SKM-1 treated with dmso at 0.1 percent for 144 hours (cell line): ENCODE data around the gene CHRND.

Source experiments
- DNase-seq: peaks from one replicate; lab custom pipeline; 2025; ENCODE audit not compliant: unreplicated experiment; lab: John Stamatoyannopoulos, UW

Gene CHRND

DNA sequence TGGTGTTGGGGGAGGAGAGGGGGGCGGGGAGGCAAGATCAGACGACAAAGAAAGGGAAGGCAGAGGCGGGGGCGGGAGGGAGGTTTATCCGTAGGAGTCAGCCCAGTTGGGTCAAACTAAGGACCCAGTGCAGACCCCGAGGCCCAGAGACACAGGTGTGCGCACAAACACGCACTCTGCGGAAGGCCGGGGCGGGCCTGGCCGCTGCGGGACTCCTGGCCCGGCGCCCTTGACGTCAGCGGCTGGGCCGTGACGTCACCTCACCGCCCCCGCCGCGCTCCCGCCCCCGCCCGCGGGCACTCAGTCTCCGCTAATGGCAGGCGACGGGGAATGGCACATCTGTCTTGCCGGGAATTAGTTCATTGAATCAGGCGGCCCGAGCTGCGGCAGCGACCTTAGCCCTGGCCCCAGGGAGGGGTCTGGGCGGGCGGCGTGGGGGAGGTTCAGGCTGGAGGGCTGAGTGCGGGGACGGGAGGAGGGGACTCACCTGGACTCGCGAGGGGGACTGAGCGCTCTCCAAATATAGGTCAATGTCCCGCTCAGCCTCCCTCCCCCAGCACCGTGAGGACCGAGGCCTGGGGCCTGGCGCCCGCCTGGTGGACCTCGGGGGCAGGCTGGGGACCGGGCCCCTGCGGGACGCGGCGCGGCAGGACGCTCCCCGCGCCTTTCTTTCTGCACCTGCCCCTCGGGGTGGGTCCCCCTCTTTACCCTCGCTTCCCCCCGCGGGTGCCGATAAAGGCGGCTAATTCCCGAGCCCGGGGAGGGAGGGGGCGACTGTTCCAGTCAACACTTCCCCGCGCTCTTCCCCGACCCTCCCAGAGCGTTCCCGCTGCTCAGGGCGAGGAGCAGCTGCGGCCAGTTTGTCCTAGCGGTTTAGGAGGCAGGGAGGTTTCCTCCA lies 22.8 kb upstream of the CHRND start:
- no peak for DNase-seq

DNA sequence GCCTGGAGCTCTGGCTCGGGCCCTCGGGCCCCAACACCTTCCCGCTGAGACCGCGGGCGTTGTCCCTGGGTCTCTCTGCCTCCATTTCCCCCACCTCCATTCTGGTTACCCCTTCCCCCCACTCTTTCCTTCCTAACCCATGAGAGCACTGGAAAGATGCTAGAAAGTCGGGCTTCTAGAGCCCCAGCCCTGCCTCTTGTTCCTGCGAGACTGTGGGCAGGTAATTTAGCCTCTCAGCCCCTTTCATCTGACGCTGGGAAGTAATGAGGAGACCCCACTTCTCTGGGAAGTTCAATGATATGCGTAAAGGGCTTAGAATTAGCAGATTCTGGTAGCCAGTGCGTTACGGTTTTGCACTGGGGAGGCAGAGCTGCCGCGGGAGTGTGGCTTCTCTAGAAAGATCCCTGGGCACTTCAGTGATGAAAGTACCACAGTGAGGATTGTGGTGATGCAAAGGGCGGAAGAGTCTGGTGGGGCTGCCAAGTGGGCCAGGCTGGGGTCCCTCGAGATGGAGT lies 22.1 kb upstream of the CHRND start:
- no peak for DNase-seq

DNA sequence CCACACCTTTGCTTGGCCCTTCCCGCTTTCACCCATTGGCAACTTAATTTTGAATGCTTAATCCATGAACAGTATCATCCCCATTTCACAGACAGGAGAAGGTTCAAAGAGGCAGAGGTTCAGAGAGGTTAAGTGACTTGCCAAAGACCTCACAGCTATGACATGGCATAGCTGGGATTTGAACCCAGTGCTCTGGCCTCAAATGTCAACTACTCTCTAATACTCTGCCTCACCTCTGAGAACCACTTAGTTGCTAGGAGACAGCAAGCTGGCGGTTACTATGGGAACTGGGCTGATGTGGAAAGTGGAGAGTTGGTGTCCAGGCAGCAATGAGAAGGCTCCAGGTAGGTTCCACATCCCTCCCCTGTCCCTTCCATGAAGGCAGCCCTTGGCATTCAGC lies 21.5 kb upstream of the CHRND start:
- no peak for DNase-seq

DNA sequence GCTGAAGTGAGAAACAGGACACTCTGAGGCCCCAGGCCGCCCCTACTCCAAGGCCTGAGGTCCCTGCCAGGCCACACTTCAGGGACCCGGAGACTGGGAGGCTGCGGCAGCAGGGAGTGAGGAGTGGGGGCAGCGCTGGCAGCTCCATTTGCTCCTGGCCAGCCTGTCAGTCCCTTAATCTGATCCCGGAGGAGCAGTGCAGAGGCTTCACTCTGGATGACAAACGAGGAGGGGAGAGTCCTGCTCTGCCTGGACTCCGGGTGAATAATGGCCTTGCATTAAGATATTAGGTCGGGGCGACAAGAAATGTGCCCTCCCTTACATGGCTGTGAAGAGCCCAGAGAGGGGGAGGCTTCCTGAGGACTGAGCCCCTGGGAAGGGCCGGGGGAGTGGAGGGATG lies 20.1 kb upstream of the CHRND start:
- no peak for DNase-seq

DNA sequence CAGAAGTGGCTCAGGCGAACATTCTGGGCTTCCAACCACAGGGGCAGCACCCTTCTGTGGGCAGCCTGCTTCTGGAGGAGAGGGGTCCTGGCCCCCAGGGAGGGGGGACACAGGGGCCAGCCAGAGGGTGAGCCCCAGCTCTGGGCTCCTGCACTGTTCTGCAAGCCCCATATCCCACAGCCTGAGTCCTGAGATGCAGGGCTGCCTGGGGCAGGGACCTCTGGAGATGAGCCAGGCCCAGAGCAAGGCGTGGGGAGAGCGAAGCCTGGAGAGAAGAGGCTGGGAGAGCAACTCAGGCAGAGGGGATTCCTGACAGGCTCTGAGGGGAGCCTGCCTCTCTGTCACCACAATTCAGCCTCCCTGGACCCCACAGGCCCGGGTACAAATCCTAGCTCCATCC lies 19.3 kb upstream of the CHRND start:
- no peak for DNase-seq

DNA sequence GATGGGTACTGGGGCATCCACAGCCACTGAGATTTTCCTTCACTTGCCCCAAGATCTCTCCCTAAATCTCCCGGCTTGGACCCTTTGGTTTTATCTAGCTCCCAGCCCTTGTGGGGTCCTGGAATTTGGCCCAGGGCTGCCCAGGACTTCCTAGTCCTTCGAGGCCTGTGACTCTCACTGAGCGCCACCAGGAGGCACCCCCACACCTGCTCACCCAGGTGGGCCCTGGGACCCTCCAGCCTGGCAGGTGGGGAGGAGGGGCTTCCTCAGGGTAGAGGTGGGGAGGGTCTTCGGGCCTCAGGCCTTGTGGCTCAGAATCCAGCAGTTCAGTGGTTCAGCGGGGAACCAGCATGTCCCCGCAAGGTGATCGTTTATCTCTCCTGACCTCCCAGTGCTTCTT lies 17.7 kb upstream of the CHRND start:
- DNase-seq = no peak

DNA sequence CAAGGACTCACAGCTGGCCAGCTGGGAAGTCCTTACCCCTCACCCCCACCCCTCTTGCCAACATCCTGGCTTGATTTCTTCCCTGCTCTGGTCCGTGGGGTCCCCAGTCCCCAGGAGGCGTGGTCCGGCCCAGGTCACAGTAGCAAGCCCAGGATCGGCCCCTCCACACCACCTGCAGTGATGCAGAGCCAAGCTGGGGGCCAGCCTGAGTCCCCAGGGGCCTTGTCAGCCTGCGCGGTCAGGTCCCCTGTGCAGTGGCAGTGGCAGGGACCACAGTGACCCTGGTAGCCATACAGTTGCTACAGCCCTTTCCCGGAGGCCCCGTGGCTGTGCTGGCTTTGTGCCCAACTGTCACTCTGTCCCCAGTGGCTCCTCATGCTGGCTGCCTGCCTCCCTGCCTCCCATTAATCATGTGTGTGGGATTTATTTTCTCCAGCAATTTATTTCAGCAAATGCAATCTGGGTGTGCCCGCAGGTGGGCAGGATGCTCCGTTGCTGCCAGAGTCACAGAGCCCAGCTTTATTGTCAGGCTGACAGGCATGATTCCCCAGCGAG lies 14.5 kb upstream of the CHRND start:
- DNase-seq = no peak

DNA sequence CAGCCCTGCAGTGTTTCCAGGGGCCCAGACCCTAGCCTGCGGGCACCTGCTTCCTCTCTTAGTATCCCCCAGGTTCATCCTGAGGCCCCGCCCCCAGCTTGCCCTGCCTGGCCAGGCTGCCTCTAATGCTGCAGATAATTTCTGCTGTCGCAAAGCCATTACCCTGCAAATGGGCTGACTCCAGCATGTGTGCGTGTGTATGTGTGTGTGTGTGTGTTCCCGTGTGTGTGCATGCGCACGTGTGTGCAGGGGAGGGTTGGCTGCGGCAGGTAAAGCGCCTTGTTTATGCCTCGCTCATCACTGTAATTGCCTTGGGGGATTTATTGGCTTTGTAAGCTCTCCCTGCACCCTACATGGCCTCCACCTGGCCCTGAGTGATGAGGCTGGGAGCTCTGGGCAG lies 13.4 kb upstream of the CHRND start:
- no peak for DNase-seq

DNA sequence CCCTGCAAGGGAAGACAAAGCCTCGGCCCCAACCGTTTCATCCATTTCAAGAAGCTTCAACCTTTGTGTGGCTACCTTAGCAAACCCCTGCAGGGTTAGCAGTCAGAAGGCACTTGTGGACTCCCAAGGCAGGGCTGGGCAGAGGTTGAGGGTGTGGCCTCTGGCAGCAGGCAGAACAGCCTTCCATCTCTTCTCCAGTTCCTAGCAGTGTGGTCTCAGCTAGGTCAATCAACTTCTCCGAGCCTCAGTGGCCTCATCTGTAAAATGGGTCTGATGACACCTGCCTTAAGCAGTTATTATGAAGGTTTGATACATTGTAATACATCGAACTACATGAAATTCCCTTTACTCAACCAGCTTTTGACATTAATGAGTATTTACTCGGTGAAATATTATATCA lies 12.6 kb upstream of the CHRND start:
- no peak for DNase-seq

DNA sequence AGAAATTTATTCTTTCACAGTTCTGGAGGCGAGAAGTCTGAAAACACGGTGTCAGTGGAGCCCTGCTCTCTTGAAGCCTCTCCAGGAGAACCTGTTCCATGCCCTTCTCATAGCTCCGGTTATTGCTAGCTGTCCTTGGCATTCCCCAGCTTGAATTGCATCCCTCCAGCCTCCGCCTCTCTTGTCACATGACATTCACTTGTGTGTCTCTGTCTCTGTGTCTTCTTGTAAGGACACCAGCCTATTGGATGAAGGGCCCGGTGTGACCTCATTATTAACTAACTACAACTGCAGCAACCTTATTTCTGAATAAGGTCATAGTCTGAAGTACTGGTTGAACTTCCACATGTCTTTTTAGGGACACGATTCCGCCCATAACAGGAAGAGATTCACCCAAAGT lies 10.3 kb upstream of the CHRND start:
- no peak for DNase-seq

DNA sequence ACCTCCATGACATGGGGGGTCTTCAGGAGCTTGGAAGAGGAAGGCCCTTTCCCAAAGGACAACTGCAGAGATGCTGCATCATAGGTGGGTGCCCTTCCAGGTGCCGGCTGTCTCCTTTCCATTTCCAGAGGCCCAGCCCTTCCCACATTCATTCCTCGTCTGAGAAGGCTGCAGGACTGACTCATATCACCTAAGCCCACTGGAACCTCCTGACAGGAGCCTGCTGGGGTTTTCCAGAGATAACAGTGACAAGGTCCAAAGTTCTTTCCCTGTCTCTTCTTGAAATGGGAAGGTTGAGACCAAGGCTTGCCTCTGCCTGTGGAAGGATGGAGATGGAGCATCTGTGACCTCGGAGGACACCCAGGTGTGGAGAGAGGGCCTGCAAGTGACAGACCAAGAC lies 9.4 kb upstream of the CHRND start:
- no peak for DNase-seq

DNA sequence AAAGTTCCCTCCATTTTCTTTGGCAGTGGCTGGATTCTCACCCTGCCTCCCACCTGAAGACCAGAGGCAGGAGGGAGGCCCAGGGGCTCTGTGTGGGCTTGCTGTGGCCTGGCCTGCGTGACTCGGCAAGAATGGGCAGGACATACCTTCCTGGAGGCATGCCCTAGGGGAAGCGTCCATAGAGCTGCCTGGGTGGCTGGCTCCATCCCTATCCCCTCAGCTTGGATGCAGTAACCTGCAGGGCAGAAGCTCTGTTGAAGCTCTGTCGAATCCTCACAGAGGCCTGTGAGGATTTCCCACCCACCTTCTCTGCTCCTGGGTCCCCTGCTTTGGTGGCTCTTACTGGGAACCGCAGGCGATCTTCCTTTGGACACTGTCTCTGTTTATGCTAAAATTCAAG lies 7.1 kb upstream of the CHRND start:
- no peak for DNase-seq

DNA sequence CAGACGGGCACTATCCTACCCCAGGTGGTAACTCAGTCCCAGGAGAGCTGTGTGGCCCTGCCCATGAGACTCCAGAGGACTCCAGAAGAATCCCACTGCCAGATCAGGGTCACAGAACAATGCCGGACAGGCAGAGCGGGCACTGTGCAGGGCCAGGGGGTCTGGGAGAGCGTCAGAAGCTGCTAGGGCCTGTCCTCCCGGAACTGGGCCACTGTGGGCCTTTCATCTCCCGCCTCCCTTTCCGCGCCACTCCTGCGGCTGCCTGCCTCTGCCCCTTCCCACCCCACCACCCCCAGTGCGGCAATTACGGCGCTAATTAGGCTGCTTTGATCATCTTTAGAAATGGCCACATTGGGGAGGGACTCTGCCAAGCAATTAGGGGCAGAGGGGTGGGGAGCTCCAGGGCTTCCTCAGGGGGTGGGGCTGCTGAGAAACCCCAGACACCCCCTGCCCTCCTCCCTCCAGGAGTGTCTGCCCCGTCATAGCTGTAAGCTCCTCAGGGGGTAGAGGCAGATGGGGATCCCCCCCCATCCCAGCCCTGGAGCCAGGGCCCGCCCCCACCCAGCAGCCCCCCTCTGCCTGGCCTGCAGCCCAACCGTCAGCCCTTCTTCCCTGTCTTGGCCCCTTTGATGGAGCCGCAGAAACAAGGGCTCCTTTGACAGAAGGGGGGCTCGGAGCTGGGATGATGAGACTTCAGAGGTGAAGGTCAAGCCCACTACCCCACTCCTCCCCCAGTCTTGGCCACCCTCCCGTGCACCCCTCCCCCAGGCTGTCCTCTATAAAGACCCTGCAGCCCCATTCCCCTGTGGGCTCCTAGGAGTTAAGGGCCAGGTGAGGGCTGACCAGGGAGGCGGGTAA lies 6.2 kb upstream of the CHRND start, which contains the start of gene PRSS56:
Gene PRSS56 (plus strand): TSS at position 808 of the 858 bp plus-strand sequence. CDS start 211 bp downstream, outside the sequence.
- DNase-seq = no peak

DNA sequence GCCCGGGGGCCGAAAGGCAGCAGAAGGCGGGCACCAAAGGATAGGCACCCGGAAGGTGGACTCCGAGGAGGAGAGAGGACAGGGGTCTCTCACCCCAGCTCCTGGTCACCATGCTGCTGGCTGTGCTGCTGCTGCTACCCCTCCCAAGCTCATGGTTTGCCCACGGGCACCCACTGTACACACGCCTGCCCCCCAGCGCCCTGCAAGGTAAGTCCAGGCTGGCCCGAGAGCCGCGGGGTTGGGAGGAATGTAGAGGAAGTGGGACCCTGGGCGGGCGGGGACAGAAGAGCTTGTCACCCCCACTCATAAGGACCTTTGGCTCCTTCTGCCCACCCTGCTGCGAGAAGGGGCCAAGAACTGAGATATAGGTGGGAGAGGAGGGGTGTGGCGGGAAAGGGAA lies 5.5 kb upstream of the CHRND start:
- DNase-seq = no peak

DNA sequence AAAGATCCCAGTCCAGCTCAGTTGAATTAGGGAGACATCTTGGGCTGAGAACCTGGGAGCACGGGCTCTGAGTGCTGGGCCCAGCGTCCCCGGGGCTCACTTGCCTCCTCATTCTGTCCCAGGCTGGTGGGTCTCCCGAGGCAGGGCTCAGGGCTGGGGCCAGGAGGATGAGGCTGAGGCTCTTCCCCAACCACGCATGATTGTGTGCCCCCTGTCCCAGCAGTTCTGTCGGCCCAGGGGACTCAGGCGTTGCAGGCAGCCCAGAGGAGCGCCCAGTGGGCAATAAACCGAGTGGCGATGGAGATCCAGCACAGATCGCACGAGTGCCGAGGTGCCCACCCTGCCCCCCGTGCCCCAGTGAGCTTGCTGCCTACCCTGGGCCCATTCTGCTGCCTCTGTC lies 4.9 kb upstream of the CHRND start:
- DNase-seq = no peak

DNA sequence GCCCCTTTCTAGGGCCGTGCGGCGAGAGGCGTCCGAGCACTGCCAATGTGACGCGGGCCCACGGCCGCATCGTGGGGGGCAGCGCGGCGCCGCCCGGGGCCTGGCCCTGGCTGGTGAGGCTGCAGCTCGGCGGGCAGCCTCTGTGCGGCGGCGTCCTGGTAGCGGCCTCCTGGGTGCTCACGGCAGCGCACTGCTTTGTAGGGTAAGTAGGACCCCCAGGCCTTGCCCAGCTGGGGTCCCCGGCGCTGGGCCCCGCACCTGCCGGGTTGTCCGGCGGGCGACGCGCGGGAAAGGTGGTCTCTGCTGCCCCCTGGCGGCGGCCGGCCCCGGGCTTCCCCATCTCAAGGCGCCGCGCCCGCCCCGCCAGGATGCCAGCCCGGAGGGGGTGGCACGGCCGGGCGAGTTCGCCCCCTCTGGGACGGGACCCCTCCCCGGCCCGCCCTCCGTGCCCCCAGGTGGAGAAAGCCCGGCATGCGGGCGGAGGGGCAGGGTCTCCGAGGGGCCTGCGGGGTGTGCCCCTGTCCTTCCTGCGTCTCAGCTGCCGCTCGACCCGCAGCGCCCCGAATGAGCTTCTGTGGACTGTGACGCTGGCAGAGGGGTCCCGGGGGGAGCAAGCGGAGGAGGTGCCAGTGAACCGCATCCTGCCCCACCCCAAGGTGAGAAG lies 3.9 kb upstream of the CHRND start:
- peak; percentile 11 for DNase-seq

DNA sequence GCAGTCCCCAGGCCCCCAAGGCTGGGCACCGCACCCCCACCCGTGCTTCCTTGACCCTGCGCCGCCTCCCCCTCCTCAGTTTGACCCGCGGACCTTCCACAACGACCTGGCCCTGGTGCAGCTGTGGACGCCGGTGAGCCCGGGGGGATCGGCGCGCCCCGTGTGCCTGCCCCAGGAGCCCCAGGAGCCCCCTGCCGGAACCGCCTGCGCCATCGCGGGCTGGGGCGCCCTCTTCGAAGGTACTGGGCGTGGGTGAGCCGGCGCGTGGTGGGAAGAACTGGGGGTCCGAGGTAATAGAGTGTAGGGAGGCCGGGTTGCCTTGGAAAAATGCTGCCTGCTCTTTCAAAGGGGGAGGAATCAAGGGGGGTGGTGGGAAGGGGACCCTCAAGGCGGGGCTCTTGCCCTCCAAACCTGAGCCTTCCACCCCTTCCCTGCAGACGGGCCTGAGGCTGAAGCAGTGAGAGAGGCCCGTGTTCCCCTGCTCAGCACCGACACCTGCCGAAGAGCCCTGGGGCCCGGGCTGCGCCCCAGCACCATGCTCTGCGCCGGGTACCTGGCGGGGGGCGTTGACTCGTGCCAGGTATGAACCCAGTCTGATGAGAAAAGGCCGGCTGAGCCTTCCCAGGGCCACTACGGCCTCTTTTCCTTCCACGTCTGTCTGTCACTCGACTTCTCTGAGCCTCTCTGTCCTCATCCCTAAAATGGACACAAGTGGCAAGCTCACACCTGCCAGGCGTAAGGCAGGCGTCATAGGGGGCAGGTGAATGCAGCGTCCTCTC lies 3.1 kb upstream of the CHRND start:
- DNase-seq = no peak

DNA sequence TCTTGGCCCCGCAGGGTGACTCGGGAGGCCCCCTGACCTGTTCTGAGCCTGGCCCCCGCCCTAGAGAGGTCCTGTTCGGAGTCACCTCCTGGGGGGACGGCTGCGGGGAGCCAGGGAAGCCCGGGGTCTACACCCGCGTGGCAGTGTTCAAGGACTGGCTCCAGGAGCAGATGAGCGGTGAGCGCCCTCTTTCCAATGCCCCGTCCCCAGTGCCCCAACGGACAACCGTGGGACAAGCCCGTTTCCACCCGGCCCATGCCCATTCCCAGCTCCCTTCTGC lies 2.6 kb upstream of the CHRND start:
- no peak for DNase-seq

DNA sequence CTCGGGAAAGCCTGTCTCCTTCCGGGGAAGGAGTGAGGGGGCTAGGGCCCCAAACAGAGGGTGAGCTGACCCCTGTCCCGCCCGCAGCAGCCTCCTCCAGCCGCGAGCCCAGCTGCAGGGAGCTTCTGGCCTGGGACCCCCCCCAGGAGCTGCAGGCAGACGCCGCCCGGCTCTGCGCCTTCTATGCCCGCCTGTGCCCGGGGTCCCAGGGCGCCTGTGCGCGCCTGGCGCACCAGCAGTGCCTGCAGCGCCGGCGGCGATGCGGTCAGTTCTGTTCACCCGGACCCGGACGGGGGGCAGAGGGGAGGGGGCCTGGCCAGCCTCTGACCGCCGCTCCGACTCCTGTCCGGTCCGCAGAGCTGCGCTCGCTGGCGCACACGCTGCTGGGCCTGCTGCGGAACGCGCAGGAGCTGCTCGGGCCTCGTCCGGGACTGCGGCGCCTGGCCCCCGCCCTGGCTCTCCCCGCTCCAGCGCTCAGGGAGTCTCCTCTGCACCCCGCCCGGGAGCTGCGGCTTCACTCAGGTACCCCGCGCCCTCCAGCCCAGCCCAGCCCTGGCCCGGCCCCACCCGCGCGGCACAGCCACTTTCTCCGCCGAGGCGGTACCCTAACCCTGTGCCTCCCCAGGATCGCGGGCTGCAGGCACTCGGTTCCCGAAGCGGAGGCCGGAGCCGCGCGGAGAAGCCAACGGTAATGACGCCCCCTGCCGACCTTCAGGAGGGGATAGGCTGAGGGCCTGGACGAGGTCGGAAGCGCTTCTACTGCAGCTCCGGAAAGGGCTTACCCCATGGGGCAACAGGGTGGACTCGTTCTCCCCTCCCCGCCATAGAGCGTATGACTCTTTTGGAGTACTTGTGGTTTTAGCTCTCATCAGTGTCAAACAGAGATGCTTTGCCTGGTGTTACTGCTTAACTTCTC lies 2.0 kb upstream of the CHRND start:
- peak; percentile 26 for DNase-seq
